OCI-LY7 (cell line): ENCODE measurements around the gene AOC2. TPM values are rescaled to one million over a fixed set of nuclear protein-coding genes. Genes with fewer than 3 reads are reported as not detected.

Experiments
- Bru-seq: library from RNA; stranded (reverse); fragments of 400-500 nt; gene quantifications from one replicate; lab custom pipeline; 2021; lab: Mats Ljungman, UMichigan
- BruChase-seq, 2 experiments: library from RNA; stranded (reverse); fragments of 400-500 nt; gene quantifications; one replicate each; lab custom pipeline; 2021; lab: Mats Ljungman, UMichigan
- BruUV-seq: library from RNA; stranded (reverse); fragments of 400-500 nt; replicated peaks from 2 replicates; lab custom pipeline; 2021; lab: Mats Ljungman, UMichigan
- CTCF ChIA-PET: fragments of 300-600 bp; sonication (Branson Sonifier 250); formaldehyde crosslinking; loops from one replicate; lab custom pipeline; 2022; ENCODE audit warnings: antibody characterized with exemption; ENCODE audit not compliant: unreplicated experiment; lab: Charles Lee
- POLR2A ChIA-PET: fragments of 300-600 bp; sonication (Branson Sonifier 250); formaldehyde crosslinking; loops from one replicate; lab custom pipeline; 2022; ENCODE audit warnings: antibody characterized with exemption; lab: Charles Lee
- DNase-seq: peaks from one replicate; pipeline ENCODE4 v3.0.0-alpha.2; 2015; ENCODE audit warnings: low spot score
- H2AFZ ChIP-seq: fragments of 200-600 bp; sonication (generic), shearing (Covaris generic); 2 replicates; pipeline ENCODE4 v1.6.1; 2014; ENCODE audit warnings: mild to moderate bottlenecking, antibody characterized with exemption, low read length, moderate library complexity
- H3K27ac ChIP-seq: fragments of 200-600 bp; sonication (generic); 2 replicates; pipeline ENCODE4 v1.5.1; 2014; ENCODE audit warnings: mixed run types, low read depth, mild to moderate bottlenecking, moderate library complexity, low read length, inconsistent platforms; ENCODE audit not compliant: poor library complexity, severe bottlenecking
- H3K36me3 ChIP-seq: fragments of 200-600 bp; sonication (generic); 2 replicates; pipeline ENCODE4 v1.6.1; 2014; ENCODE audit warnings: mild to moderate bottlenecking, antibody characterized with exemption, low read length, moderate library complexity, mixed read lengths; ENCODE audit not compliant: insufficient read depth
- H3K4me1 ChIP-seq: fragments of 200-600 bp; sonication (generic); 2 replicates; pipeline ENCODE4 v1.5.1; 2014; ENCODE audit warnings: mild to moderate bottlenecking, low read length; ENCODE audit not compliant: insufficient read depth, poor library complexity, severe bottlenecking
- H3K4me2 ChIP-seq: fragments of 200-600 bp; sonication (generic); 2 replicates; pipeline ENCODE4 v1.6.1; 2014; ENCODE audit warnings: mild to moderate bottlenecking, low read length
- H3K4me3 ChIP-seq: fragments of 200-600 bp; sonication (generic); 2 replicates; pipeline ENCODE4 v1.5.1; 2014; ENCODE audit warnings: mild to moderate bottlenecking, low read depth, low read length; ENCODE audit not compliant: poor library complexity, severe bottlenecking
- H3K79me2 ChIP-seq: fragments of 200-600 bp; sonication (generic); 2 replicates; pipeline ENCODE4 v1.6.1; 2016; ENCODE audit warnings: low read depth, mild to moderate bottlenecking, low read length, moderate library complexity, mixed read lengths; ENCODE audit not compliant: insufficient read depth
- H3K9me2 ChIP-seq: fragments of 200-600 bp; sonication (generic); 2 replicates; pipeline ENCODE4 v1.6.1; 2016; ENCODE audit warnings: mild to moderate bottlenecking, low read length, mixed read lengths; ENCODE audit not compliant: insufficient read depth
- H3K9me3 ChIP-seq: fragments of 200-600 bp; sonication (generic); 2 replicates; pipeline ENCODE4 v1.6.1; 2014; ENCODE audit warnings: mild to moderate bottlenecking, mixed run types, low read length, mixed read lengths
- H4K20me1 ChIP-seq: fragments of 200-600 bp; sonication (generic); 2 replicates; pipeline ENCODE4 v1.6.1; 2014; ENCODE audit warnings: mild to moderate bottlenecking, antibody characterized with exemption, low read length, moderate library complexity, mixed read lengths; ENCODE audit not compliant: insufficient read depth
- EZH2phosphoT487 ChIP-seq: fragments of 200-600 bp; sonication (generic); IDR thresholded peaks from 2 replicates; pipeline ENCODE4 v1.6.1; 2018; ENCODE audit warnings: low read depth, borderline replicate concordance, mild to moderate bottlenecking, mixed run types, antibody characterized with exemption, low read length, moderate library complexity, mixed read lengths
- intact Hi-C: fragments of 100-400 bp; cut with micrococcal nuclease; formaldehyde crosslinking; loops from one replicate; pipeline ENCODE4 v1.10.0; 2022; ENCODE audit not compliant: unreplicated experiment
- long read RNA-seq: library from polyadenylated mRNA; stranded (forward); transcript quantifications from one replicate; pipeline ENCODE4 v2.0.0, GENCODE V29; 2022
- total RNA-seq, 2 experiments: library from RNA; depleted of rRNA in 1 of 2; stranded (reverse); fragments of >200 nt in 1 of 2; shearing (Covaris generic) in 1 of 2; gene quantifications; 2 replicates each; pipeline ENCODE4 v1.2.3, GENCODE V29; 2014 to 2022
- TF ChIP-seq, protein P1 (sequence below): fragments of 200-600 bp; sonication (generic); conservative IDR thresholded peaks from 2 replicates; pipeline ENCODE4 v1.5.1; 2014; ENCODE audit warnings: mild to moderate bottlenecking, antibody characterized with exemption, low read length, moderate library complexity, mixed read lengths

Gene AOC2, protein sequence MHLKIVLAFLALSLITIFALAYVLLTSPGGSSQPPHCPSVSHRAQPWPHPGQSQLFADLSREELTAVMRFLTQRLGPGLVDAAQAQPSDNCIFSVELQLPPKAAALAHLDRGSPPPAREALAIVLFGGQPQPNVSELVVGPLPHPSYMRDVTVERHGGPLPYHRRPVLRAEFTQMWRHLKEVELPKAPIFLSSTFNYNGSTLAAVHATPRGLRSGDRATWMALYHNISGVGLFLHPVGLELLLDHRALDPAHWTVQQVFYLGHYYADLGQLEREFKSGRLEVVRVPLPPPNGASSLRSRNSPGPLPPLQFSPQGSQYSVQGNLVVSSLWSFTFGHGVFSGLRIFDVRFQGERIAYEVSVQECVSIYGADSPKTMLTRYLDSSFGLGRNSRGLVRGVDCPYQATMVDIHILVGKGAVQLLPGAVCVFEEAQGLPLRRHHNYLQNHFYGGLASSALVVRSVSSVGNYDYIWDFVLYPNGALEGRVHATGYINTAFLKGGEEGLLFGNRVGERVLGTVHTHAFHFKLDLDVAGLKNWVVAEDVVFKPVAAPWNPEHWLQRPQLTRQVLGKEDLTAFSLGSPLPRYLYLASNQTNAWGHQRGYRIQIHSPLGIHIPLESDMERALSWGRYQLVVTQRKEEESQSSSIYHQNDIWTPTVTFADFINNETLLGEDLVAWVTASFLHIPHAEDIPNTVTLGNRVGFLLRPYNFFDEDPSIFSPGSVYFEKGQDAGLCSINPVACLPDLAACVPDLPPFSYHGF
- total RNA-seq (2014; rRNA removed; shearing (Covaris generic)) = 2.0 and 3.3 TPM in 2 replicates
- total RNA-seq (2022) = 5.0 and 5.4 TPM in 2 replicates
- percentile 62 among the genes with signal in this experiment for Bru-seq, nascent RNA
- BruChase-seq, experiment 1, labeled RNA remaining after a 6-hour chase = percentile 80 among the genes with signal in this experiment
- BruChase-seq, experiment 2, labeled RNA remaining after a 2-hour chase = percentile 84 among the genes with signal in this experiment
- long read RNA-seq = 0 reads

DNA sequence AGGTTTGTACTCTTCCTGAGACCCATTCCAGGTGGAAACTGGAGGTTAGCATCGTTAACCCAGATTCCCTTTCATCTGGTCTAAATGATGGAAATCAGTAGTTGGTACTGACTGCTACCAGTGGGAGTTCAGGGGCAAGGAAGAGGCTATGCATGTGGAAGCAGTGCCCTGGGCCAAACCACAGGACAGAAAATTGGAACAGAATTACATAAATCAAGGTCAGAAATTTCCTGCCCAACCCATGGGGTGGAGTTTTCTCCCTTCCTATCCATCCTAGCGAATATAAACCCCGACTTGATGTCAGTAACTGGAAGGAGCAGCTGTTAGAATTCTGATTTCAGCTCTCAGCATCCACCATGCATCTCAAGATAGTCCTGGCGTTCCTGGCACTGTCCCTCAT is at the start of gene AOC2:
TSS of gene AOC2 (plus strand) at position 310 of the 400 bp plus-strand sequence. CDS start at position 357, 47 bp downstream.
- H3K4me2 ChIP-seq = no peak within 1 kb of the TSS
- H3K4me1 ChIP-seq = no peaks in the 10 kb centered on the region
- H2AFZ ChIP-seq = no peak within 1 kb of the TSS
- H3K27ac ChIP-seq = no peak within 1 kb of the TSS
- TF ChIP-seq, protein P1, sequence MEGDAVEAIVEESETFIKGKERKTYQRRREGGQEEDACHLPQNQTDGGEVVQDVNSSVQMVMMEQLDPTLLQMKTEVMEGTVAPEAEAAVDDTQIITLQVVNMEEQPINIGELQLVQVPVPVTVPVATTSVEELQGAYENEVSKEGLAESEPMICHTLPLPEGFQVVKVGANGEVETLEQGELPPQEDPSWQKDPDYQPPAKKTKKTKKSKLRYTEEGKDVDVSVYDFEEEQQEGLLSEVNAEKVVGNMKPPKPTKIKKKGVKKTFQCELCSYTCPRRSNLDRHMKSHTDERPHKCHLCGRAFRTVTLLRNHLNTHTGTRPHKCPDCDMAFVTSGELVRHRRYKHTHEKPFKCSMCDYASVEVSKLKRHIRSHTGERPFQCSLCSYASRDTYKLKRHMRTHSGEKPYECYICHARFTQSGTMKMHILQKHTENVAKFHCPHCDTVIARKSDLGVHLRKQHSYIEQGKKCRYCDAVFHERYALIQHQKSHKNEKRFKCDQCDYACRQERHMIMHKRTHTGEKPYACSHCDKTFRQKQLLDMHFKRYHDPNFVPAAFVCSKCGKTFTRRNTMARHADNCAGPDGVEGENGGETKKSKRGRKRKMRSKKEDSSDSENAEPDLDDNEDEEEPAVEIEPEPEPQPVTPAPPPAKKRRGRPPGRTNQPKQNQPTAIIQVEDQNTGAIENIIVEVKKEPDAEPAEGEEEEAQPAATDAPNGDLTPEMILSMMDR = no peak
- TF ChIP-seq EZH2phosphoT487 = no peak
- no peaks in the 10 kb centered on the region for H3K9me3 ChIP-seq
- intact Hi-C loops = no loop called here
- DNase-seq = no peak
- H4K20me1 ChIP-seq = no peaks in the 10 kb centered on the region
- H3K4me3 ChIP-seq = no peak within 1 kb of the TSS
- no peaks in the 10 kb centered on the region for H3K79me2 ChIP-seq
- ChIA-PET POLR2A (no interaction called here), CTCF (no interaction called here)
- no peaks in the 10 kb centered on the region for H3K9me2 ChIP-seq
- no TSS peak for BruUV-seq
- peaks cover 66% of the 10 kb centered on the region for H3K36me3 ChIP-seq

DNA sequence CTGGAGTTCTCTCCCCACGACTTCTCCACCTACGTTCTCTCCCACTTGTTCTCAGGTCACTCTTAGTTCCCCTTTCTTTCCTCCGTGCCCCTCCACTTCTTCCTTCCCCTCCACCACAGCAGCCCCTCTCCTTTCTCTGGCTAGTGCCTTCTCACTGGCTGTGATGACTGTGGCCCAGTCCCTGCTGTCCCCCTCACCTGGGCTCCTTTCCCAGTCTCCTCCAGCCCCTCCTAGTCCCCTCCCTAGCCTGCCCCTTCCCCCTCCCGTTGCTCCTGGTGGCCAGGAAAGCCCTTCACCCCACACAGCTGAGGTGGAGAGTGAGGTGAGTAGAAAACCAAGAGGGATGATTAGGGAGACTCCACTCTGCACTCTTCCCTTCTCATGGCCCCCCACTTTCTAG is 49.3 kb upstream of the AOC2 start:
- no peak overlapping the region for H2AFZ ChIP-seq

More for the DNA sequence above, 49.3 kb upstream of the AOC2 start:
- no peaks in the 10 kb centered on the region for H3K79me2 ChIP-seq
- no peaks in the 10 kb centered on the region for H3K9me2 ChIP-seq
- H3K36me3 ChIP-seq = no peaks in the 10 kb centered on the region
- ChIA-PET POLR2A (no interaction called here), CTCF (no interaction called here)
- intact Hi-C loops = no loop called here
- TF ChIP-seq, protein P1 = no peak
- H4K20me1 ChIP-seq = no peaks in the 10 kb centered on the region
- no peaks in the 10 kb centered on the region for H3K9me3 ChIP-seq
- H3K4me2 ChIP-seq = no peak overlapping the region
- BruUV-seq = no TSS peak
- H3K27ac ChIP-seq = no peak overlapping the region
- no peak for DNase-seq
- H3K4me1 ChIP-seq = no peaks in the 10 kb centered on the region
- no peak overlapping the region for H3K4me3 ChIP-seq
